ENCODE results near the gene BMAL2.

BMAL2 gene

GRCh38 chr12:27332714-27333402, at the start of gene BMAL2:
Gene BMAL2, plus strand, starts transcription at chr12:27332836. Its CDS starts 237 bp downstream, at chr12:27333073.
- DNase-seq (ENCODE audit: extremely low spot score, insufficient read length, low read depth) (peak; percentile 42), FAIRE-seq (peak; percentile 57)

- FAIRE-seq (no peak), DNase-seq (ENCODE audit: extremely low spot score, insufficient read length, low read depth) (no peak)
These were observed 48.6 kb upstream of the BMAL2 start for GRCh38 chr12:27284021-27284420.

GRCh38 chr12:27284751-27285150, 47.9 kb upstream of the BMAL2 start:
- FAIRE-seq = peak; percentile 85

GRCh38 chr12:27285403-27285802, 47.2 kb upstream of the BMAL2 start:
- FAIRE-seq = peak; percentile 53
- DNase-seq (ENCODE audit: extremely low spot score, insufficient read length, low read depth) = no peak

More at GRCh38 chr12:27284751-27285150, 47.9 kb upstream of the BMAL2 start:
- DNase-seq (ENCODE audit: extremely low spot score, insufficient read length, low read depth) = peak; percentile 25

- DNase-seq (ENCODE audit: extremely low spot score, insufficient read length, low read depth) (no peak), FAIRE-seq (peak; percentile 76)
These were observed 43.2 kb upstream of the BMAL2 start for GRCh38 chr12:27289414-27289813.

GRCh38 chr12:27290501-27291168, 42.0 kb upstream of the BMAL2 start:
- DNase-seq (ENCODE audit: extremely low spot score, insufficient read length, low read depth) = no peak
- FAIRE-seq = peak; percentile 56

GRCh38 chr12:27291862-27292261, 40.8 kb upstream of the BMAL2 start:
- no peak for DNase-seq (ENCODE audit: extremely low spot score, insufficient read length, low read depth)
- no peak for FAIRE-seq

- DNase-seq (ENCODE audit: extremely low spot score, insufficient read length, low read depth) (no peak), FAIRE-seq (no peak)
These were observed 39.9 kb upstream of the BMAL2 start for GRCh38 chr12:27292718-27293117.

- no peak for FAIRE-seq
These were observed 39.2 kb upstream of the BMAL2 start for GRCh38 chr12:27293463-27293862.

GRCh38 chr12:27296674-27297073, 36.0 kb upstream of the BMAL2 start:
- DNase-seq (ENCODE audit: extremely low spot score, insufficient read length, low read depth) (no peak), FAIRE-seq (no peak)

More at GRCh38 chr12:27293463-27293862, 39.2 kb upstream of the BMAL2 start:
- no peak for DNase-seq (ENCODE audit: extremely low spot score, insufficient read length, low read depth)

- peak; percentile 59 for FAIRE-seq
- DNase-seq (ENCODE audit: extremely low spot score, insufficient read length, low read depth) = no peak
These were observed 35.1 kb upstream of the BMAL2 start for GRCh38 chr12:27297566-27297965.

- peak; percentile 35 for FAIRE-seq
- no peak for DNase-seq (ENCODE audit: extremely low spot score, insufficient read length, low read depth)
These were observed 33.5 kb upstream of the BMAL2 start for GRCh38 chr12:27299102-27299501.

GRCh38 chr12:27300226-27300625, 32.4 kb upstream of the BMAL2 start:
- FAIRE-seq = no peak

GRCh38 chr12:27303139-27304111, 29.2 kb upstream of the BMAL2 start:
- FAIRE-seq = no peak
- no peak for DNase-seq (ENCODE audit: extremely low spot score, insufficient read length, low read depth)

More at GRCh38 chr12:27300226-27300625, 32.4 kb upstream of the BMAL2 start:
- DNase-seq (ENCODE audit: extremely low spot score, insufficient read length, low read depth) = no peak

GRCh38 chr12:27304856-27305255, 27.8 kb upstream of the BMAL2 start:
- peak; percentile 31 for FAIRE-seq

GRCh38 chr12:27305673-27306456, 26.8 kb upstream of the BMAL2 start:
- FAIRE-seq = peak; percentile 69
- DNase-seq (ENCODE audit: extremely low spot score, insufficient read length, low read depth) = no peak

More at GRCh38 chr12:27304856-27305255, 27.8 kb upstream of the BMAL2 start:
- no peak for DNase-seq (ENCODE audit: extremely low spot score, insufficient read length, low read depth)

- FAIRE-seq (peak; percentile 90), DNase-seq (ENCODE audit: extremely low spot score, insufficient read length, low read depth) (no peak)
These were observed 23.2 kb upstream of the BMAL2 start for GRCh38 chr12:27309293-27309994.

- FAIRE-seq (no peak), DNase-seq (ENCODE audit: extremely low spot score, insufficient read length, low read depth) (no peak)
These were observed 22.7 kb upstream of the BMAL2 start for GRCh38 chr12:27309995-27310315.

- no peak for FAIRE-seq
These were observed 15.7 kb upstream of the BMAL2 start for GRCh38 chr12:27316947-27317346.

More at GRCh38 chr12:27316947-27317346, 15.7 kb upstream of the BMAL2 start:
- DNase-seq (ENCODE audit: extremely low spot score, insufficient read length, low read depth) = no peak
